NCI-H1105 treated with DMSO at 0.1 percent for 48 hours (cell line): Measurements from ENCODE around the gene WNT2.

Source experiments
- DNase-seq: peaks from one replicate; lab custom pipeline; 2025; lab: John Stamatoyannopoulos, UW

WNT2 gene

DNA sequence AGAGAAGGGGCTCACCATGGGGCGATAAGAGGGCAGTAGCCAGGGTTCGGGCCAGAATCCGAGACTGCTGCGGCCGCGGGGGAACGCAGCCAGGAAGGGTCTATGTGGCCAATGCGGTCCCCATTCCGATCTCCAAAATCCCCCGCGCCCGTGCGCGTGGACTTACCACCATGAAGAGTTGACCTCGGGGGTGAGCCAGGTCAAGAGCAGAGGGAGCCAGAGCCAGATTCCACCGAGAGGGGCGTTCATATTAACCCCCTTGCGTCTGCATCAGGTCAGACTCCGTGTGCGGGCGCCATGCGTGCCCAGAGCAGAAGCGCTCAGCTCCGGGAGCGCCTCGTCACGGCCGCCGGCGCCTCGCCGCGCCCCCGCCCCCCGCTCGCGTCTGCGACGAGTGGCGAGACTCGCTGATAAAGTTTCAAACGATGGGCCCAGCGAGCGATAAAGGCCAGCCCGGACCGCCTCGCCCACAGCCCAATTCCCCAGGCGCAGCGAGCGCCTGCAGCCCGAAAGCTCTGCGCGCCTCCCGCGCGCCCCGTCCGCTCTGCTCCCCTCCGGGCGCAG lies at the start of gene WNT2:
Gene WNT2 (minus strand): TSS at position 318 of the 564 bp plus-strand sequence. CDS start 69 bp downstream, at position 249.
- peak; percentile 8 for DNase-seq

DNA sequence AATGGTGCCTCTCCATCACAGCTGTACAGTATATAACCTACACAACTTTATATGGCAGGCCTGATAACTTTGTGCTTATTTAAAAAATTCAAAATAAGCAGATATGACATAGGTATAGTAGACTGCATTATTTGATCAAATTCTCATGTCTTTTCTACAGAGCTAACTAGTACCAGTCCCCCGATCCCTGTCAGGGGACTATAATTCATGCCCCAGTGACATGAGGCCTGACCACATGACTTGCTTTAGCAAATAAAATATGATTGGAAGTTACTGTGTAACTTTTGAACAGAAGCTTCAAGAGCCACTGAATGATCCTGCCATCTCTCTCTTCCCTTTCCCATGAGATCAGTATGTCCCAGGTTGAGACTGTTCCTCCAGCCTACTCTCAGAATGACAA lies 49.2 kb upstream of the WNT2 start:
- DNase-seq = no peak

DNA sequence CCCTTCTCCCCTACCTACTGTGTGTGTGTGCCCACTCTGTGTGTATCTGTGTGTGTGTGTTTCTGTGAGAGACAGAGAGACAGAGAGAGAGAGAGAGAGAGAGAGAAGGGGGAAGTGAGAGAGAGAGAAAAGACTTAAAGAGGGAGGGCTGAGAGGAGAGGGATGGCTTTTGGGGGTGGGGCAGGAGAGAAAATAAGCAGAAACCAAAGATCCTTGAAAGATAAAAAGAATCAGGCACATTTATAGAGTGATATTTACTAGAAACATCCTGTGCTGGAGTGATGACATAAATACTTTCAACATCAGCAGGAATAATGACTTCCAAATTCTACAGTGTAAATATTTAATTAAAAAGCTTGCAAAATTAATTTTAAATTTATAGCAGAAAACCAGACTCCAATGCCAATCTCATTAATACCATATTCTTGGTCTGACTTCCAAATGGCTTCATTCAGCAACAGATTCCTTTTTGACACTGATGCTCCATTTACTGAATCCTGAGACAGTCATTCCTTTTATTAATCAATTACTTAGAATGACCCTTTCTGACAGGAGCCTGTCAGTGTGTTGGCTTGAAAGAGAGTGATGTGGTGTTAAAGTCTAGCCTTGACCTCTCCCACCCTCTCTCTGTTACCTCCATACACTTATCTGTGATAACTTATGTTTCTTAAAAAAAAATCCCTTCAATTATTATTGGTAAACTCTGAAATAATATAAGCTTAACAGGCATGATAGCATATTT lies 41.7 kb upstream of the WNT2 start:
- DNase-seq = no peak

DNA sequence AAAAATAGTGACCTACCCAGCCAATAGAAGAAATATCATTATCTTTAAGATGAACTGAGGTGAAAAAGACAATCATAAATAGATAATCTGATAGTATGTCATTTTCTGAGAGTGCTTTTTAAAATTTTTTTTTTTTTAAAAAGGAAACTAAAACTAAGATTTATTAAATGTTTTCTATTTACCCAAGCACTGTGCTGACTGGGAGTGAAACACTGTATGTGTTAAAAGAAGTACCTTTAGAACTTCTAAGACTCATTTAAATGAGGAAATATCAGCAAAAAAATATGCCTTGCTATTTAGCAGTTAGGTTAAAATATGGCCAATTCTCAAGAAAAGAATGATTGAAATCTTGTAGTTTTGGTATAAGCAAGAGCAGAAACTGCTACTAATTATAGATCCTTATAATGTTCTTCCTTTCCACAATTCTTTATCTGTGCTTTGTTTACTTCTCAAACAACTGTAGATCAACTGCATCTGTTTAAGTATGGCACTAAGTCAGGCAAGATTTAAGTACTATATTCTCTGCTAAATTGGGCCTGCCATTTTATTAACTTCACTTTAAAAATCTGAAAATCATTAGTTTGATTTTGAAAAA lies 39.5 kb upstream of the WNT2 start:
- no peak for DNase-seq

DNA sequence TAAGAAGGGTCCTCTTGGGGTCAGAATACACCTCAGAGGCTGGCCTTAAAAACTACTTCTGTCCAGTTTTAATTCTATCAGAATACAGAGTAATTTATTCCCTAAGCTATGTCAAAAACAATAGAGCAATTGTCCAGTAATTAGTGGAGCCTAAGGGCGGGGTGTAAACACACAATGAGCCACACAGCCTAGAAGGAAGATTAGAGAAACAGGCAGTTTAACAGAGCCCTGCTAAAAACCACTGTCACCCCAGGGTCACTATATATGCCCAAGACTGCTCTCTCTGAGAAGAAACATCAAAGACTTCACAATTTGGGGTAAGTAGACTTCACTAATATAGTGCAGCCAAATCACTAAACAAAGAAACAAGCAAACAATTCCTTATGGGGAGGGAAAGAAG lies 27.2 kb upstream of the WNT2 start:
- no peak for DNase-seq

DNA sequence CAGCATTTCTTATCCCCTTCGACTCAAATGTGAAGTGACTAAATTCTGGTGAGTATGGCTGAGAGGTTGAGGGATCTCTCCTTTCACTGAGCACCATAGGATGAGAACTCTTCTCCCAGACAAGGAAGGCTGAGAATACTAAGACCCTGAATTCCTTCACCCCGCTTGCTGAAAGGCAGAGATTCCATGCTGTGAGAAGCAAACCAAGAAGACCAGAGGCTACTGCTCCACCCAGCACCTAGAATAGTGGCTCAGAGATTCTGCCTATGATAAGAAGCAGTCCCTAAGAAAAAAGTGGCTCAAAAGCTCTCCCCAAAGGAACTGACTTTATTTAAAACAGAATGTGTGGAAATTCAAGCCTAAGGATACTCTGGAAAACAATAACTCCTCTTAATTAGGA lies 26.7 kb upstream of the WNT2 start:
- no peak for DNase-seq

DNA sequence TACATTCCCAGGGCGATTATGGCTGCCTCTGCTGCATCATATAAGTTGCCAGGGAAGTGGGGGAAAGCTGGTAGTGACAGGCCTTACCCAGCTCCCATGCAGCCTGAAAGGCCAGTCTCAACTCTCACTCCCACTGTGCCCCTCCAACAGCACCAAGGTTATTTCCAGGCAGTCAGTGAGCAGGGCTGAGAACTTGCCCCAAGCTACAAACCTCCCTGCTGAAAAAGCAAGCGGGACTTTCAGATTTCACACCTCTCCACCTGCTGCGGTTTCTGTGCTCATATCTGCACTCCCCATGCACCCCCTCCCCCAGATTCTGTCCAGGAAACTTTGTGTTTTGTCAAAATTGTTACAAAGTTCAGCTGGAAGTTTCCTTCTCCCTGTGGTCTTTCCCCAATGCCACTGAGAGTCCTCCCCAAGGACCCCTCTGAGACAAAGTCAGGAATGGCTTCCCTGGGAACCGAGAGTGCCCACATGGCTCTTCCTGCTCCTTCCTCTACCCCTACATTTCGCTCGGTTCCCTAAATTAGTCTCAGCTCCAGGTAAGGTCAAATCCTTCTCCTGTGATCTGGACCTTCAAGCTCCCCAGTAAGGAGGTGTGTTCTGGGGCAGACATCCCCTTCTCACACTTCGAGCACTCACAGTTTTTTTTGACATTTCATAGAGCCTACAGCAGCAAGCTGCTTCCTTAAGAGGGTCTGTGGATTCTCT lies 25.3 kb upstream of the WNT2 start:
- DNase-seq = no peak

DNA sequence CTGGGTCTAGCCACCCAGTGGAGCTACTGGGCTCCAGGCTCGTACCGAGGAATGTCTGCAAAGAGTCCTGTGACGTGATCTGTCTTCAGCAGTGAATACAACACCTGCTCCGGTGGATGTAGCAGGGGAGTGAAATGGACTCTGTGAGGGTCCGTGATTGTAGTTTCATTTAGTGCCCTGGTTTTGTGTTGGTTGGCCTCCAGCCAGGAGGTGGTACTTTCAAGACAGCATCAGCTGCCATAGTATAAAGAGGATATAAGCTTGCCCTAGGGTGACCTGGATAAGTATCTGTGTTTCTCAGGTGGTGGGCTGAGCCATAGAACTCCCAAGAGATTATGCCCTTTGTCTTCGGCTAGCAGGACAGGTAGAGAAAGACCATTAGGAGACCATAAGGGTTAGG lies 24.6 kb upstream of the WNT2 start:
- no peak for DNase-seq

DNA sequence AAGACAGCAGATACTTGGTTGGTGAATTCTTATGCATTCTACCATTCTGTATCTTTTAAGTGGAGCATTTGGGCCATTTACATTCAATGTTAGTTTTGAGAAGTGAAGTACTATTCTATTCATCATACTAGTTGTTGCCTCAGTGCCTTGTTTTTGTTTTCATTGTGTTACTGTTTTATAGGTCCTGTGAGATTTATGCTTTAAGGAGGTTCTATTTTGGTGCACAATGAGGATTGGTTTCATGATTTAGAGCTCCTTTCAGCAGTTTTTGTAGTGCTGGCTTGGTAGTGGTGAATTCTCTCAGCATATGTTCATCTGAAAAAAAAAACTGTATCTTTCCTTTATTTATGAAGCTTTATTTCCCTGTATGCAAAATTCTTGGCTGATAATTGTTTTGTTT lies 23.3 kb upstream of the WNT2 start:
- DNase-seq = no peak

DNA sequence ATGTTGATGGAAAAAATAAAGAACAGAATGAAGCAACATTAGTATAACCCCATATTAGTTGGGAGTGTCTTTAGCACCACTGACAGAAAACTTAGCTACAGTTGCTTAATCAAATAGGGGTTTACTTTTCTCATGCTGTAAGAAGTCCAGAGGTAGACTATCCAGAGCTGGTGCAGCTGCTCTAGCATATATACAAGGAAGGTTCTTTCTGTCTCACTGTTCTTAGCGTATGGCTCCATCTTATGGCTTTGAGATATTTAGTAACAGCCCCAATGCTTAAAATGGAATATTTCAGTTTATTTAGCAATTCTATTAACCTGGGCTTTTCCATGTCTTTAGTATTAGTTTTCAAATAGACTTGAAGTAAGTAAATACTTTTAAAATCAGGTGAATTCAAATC lies 15.2 kb upstream of the WNT2 start:
- no peak for DNase-seq

DNA sequence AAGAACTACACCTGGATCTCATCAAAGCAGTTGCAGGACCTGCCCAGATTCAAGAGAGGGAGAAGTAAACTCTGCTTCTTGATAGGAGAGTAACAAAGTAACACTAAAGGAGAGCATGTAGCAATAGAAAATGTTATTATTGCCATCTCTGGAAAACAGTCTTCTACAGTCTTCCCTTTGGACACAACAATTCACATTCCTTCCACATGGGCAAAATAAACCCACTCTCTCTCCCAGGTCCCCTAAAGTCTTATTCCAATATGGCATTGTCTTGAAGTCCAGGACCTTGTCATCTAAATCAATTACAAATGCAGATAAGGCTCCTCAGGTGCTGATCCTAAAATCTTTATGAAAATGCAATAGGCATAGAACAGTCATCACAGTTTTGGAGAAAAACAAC lies 10.3 kb upstream of the WNT2 start:
- DNase-seq = no peak

DNA sequence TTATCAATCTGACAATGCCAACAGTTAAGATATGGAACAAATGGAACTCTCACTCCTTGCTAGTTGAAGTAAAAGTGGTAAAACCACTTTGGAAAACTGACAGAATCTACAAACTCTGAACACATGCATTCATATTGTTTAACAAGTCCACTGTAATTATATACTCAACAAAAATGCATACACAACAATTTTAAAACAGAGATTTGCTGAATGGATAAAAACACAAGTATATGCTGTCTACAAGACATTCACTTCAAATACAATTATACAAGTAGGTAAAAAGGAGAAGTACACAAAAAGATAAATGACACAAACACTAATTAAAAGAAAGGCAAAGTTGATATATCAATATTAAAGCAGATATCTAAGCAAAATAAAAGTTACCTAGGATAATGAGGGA lies 9.2 kb upstream of the WNT2 start:
- no peak for DNase-seq

DNA sequence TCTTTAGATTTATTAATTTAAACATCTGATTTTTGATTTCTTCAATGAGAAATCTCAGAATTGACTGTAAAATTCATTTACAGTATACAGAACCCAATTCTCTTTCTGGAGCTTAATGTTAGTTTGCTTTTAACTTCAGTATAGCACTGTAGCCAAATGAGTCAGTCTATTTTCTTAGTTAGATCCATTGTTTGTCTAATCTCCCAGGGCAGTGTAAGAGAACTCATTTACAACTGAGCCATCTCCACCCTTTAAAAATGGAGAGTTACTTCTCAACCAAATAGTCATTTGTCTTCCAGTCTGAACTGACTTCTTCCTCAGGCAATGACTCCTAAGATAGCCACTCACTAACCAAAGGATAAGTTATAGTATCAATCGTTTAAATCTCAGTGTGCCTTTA lies 3.0 kb upstream of the WNT2 start:
- no peak for DNase-seq

DNA sequence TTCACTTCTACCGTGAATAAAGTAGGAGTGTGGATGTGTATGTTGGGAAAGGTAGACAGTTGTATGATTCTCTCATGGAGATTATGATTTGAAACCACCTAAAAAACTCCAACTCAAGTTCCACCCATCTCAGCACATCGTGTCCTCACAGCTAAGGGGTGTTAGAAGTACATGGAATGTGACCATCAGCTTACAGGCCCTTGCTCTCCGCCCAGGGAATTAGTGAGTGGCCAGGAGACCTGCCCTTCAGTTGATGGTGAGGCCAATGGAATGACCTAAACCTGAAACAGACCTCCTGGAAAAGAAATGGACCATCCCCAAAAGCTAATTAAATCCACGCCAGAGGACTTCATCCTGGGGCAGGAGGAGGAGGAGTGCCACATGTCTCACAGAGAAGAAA lies 2.1 kb upstream of the WNT2 start:
- DNase-seq = no peak

DNA sequence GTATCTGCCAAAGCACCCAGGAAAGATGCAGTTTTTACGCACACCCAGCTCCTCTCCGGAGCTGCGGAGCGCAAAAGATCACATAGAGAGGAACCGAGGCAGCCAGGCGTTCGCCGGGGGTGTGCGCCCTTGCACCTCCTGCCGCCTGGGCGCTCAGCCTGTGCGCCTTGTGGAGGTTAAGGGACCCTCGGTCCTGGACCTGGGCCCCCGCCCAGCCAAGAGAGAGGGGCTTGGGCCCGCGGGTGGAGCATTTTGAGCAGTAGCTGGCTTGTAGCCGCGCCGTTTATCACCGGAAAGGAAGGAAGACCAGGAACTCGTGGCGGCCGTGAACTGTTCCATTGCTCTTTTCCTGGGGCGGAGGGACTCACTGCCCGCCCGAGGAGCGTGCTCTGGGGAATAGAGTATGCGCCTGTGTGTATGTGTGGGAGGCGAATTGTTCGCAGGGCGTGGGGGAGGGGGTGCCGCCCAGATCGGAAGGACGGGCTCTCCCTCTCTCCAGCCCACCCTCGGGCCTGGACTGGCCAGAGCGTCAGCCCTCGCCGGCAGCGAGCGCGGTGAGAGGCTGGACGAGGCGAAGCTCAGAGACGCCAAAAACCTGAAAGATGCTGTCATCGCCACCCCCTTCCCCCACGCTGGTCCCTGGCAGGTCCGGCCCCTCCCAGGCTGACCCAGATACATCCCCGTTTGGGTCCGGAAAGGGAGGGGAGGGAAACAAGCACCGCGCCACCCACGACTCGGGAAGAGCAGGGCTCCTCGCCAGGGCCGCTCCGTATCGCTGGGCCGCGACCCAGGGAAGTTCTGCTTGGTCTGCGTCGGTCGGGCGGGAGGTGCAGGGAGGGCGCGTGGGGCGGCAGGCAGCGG lies 1.2 kb upstream of the WNT2 start:
- DNase-seq = peak; percentile 27

DNA sequence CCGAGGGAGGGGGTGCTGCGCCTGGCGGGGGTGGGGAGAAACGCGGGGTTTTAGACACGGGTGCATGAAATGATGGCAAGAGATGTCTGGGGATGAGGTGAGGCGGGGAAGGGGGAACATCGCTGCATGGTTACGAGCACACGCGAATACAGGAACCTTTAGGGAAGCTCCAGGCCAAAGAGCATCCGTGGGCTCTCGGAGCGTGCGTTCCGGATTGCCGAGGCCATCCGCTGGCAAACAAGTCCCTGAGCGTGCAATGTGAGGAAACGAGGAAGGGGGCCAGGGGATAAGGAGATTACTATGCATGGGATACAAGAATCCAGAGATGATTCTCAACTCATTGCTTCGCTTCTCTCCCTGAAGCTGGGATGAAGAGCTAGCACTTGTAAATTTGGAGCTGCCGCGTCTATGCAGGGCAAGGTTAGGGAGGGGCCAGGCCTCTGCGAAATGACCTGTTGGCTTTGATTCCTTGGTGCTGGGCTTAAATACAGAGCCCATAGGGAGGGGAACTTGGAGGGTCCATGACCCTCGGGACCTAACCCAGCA lies 520 bp upstream of the WNT2 start:
- DNase-seq = peak; percentile 33

DNA sequence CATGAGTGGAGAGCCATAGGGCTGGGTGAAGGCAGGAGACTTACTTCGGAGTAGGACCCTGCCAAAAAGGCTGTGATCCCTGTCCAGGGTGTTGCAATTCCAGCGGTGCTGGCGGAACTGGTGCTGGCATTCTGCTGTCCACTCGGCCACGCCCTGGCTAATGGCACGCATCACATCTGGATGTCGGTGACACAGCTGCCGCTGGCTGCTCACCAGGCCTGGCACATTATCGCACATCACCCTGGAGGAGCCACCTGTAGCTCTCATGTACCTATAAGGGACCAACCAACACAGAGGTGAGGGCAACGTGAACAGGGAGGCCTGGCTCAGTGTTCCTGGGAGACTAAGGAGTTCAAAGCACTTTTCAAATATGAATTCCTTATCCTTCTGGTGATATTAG lies 2.3 kb downstream of the WNT2 start:
- DNase-seq = no peak

DNA sequence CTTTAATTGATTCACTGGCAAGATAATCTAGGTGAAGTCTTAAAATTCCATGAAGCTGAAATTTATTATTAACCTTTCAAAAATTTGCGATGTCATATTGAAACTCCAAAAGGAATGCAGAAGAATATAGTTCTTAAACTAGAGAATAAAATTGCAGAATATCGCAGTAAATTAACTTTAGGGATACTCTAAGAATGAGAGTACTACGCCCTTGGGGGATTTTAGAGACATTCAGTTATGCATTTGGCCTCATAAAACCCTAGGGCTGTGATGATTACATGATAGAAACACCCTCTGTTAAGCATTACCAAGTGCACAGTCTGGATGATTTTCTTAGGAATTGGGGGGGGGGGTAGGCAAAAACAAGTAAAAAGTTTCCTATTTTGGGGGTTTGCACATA lies 3.7 kb downstream of the WNT2 start:
- no peak for DNase-seq

DNA sequence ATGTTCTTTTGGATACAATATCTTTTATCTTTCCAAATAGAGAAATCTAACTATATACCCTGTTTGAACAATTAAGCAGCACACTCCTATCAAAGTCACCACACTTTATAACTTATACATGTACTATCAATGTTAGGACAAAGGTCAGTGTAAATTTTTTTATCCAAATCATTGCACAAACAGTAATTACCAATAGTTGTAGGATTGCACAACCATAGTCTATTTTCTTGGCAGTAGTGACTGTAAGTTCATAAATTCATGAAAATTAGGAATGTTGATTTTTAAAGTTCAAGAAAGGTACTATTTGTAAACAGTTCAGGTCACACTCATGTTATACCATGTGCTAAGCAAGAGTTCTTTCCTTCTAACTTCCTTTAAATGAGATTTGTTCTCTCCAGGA lies 9.3 kb downstream of the WNT2 start:
- DNase-seq = no peak

DNA sequence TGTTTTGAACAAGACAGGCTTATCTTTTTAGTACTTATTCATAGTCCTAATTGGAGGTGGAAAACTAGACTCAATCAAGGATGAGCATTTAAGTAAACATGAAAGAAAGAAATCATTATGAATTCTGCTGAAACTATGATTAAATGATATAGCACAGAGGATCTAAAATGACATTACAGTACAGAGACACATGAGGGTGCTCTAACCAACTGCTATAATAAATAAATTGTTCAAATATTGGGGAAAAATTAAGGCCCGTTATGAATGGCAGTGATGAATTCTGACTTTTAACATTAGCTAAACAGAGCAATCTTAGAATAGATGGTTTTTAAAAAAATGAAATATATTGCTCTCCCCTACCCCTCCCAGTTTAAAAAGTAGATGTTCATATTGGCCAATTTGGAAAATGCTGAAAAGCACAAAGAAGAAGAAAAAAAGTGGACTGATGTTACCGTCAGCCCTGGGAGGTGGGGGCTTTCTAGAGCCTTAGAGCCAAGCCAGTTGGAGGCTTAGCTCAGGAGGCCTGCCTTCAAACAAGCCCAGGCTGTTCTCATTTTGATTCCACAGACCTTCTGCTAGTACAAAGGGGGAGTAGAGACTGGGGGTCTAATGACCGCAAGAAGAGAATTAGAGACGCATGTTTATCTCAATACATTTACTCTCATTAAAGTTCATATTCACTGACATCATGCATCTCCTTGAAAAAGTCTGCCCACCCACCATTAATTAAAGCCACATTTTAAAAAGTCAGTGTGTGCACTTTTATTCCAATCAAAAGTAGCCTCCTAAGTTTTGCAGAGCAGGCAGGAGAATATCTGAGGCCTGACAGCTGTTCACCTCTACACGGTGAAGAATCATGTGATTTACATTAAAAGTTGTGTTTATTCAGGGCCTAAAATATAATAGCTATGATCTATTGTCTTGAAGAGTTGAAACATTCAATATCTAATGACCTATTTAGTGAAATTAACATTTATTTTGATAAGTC lies 10.0 kb downstream of the WNT2 start:
- DNase-seq = no peak

DNA sequence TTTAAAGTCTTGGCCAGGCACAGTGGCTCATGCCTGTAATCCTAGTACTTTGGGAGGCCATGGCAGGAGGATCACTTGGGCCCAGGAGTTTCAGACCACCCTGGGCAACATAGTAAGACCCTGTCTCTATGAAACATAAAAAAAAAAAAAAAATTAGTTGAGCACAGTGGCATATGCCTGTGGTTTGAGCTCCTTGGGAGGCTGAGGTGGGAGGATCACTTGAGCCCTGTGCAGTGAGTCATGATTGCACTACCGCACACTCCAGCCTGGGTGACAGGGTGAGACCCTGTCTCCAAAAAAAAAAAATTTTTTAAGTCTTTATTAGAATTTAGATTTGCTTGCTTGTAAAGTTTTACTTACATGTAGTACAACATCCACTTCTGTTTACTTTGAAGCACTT lies 14.0 kb downstream of the WNT2 start:
- DNase-seq = no peak
